ENCODE measurements around the gene TRAPPC2L.

TRAPPC2L gene

DNA sequence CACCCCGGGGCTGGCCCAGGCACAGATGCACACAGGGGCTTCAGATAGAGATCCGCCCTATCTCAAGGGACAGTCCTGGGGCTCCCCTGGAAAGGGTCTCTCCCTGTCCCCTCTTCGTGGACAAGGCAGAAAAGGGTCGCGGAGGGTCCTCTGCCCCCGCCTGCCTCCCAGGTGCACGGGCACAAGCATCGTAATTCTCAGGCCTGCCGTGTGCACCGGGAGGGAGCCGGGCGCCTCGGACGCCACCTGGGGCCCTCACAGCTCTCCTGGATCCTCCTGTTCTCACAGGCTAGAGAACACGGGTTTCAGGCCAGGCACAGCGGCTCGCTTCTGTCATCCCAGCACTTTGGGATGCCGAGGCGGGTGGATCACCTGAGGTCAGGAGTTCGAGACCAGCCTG, 21.4 kb downstream of the TRAPPC2L start:
- H3K9me3 Mint-ChIP-seq: peaks cover 7% of the 10 kb centered on the region
- peaks cover 91% of the 10 kb centered on the region for H3K36me3 Mint-ChIP-seq (ENCODE audit: low read depth)
- intact Hi-C loops (cut with micrococcal nuclease): no loop called here
- H3K4me1 Mint-ChIP-seq (ENCODE audit: low read depth): peaks cover 15% of the 10 kb centered on the region
- no peak overlapping the region for H3K27ac Mint-ChIP-seq
- H3K27me3 Mint-ChIP-seq: peaks cover 4% of the 10 kb centered on the region
- H3K4me3 Mint-ChIP-seq: no peak overlapping the region

DNA sequence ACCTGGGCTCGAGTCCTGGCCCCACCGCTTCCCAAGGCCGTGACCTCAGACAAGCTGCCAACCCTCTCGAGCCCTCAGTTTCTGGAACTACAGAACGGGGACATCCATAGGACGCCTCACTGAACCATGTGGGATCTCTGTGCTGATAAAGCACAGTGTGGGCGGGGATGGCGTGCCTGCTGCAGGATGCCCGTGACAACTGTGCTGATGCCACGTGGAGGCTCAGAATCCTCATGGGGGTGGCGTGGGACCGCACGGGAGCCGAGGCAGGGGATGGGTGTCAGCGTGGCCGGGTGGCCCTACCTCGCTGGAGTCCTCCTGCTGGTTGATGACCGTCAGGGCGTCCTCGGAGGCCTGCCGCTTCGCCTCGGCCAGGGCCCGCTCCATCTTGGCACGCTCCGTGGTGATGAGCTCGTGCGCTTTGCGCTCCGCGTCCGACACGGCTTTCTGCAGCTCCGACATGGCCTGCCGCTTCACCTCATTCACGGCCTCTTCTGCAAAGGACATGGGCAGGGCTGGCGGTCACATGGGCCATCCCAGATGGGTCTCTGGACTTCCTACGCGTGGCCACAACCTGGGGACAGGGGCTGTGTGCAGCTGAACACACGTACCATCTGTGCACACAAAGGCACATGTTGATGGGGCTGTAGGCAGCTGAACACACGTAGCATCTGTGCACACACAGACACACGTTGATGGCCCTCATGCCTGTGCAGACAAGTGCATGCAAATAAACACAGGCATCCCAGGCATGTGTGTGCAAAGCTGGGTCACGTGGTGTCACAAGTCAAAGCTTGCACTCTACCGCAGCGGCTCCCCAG, 22.2 kb downstream of the TRAPPC2L start:
- peaks cover 16% of the 10 kb centered on the region for H3K4me1 Mint-ChIP-seq (ENCODE audit: low read depth)
- H3K27ac Mint-ChIP-seq: no peak overlapping the region
- H3K9me3 Mint-ChIP-seq: peaks cover 7% of the 10 kb centered on the region
- H3K4me3 Mint-ChIP-seq: no peak overlapping the region
- intact Hi-C loops (cut with micrococcal nuclease): no loop called here
- no peaks in the 10 kb centered on the region for H3K27me3 Mint-ChIP-seq
- peaks cover 99% of the 10 kb centered on the region for H3K36me3 Mint-ChIP-seq (ENCODE audit: low read depth)

DNA sequence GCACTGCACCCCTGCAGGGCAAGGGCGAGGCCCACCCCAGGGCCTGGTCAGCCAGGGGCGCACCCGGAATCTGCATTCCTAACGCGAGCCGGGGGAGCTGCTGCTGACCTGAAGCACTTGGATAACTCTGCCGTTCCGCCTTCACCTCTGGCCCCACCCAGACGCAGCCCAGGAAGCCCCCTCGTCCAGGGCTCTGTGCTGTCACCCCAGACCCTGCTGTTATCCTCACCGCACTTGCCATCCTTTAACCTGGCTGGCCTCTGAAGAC, 22.8 kb downstream of the TRAPPC2L start:
- Mint-ChIP-seq H3K4me1 (ENCODE audit: low read depth) (peaks cover 16% of the 10 kb centered on the region), H3K9me3 (peaks cover 7% of the 10 kb centered on the region), H3K4me3 (no peak overlapping the region), H3K27ac (no peak overlapping the region), H3K36me3 (ENCODE audit: low read depth) (peaks cover 100% of the 10 kb centered on the region), H3K27me3 (no peaks in the 10 kb centered on the region)
- intact Hi-C loops (cut with micrococcal nuclease): no loop called here

DNA sequence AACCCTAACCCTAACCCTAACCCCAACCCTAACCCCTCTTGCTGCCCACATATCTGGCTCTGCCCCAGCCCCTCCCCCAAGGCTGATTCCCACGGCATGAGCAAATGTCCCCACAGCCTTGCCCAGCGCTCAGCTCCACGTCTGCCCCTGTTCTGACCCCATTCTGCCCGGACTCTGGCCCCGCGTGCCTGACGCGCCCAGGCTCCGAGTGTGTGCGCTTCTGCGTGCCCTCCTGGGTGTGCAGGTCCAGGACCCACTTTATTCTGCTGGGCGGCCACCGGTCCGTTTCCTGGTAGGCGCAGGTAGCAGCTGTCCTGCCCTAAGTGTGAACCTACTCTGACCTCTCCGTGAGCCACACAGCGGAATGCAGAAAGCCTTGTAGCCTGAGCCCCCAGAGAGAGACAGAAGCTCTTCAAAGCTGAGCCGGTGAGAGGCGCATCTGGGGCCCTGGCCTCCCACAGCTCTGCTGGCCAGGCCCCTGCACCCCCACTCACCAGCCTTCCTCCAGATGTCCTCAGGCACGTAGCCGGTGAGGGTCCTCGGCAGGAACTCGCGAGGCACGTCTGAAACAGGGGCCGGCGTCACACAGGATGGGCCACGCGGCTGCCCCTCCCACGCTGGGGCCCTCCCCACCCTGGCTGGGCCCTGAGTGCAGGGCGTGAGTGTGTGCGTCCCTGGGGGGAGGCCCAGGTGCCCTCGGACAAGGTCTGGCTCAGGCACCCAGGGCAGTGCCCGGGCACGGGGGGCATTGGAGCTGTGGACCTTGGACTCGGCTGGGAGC, 23.5 kb downstream of the TRAPPC2L start:
- intact Hi-C loops (cut with micrococcal nuclease): no loop called here
- H3K27me3 Mint-ChIP-seq: no peaks in the 10 kb centered on the region
- no peak overlapping the region for H3K27ac Mint-ChIP-seq
- peaks cover 7% of the 10 kb centered on the region for H3K9me3 Mint-ChIP-seq
- peaks cover 100% of the 10 kb centered on the region for H3K36me3 Mint-ChIP-seq (ENCODE audit: low read depth)
- peaks cover 16% of the 10 kb centered on the region for H3K4me1 Mint-ChIP-seq (ENCODE audit: low read depth)
- no peak overlapping the region for H3K4me3 Mint-ChIP-seq

DNA sequence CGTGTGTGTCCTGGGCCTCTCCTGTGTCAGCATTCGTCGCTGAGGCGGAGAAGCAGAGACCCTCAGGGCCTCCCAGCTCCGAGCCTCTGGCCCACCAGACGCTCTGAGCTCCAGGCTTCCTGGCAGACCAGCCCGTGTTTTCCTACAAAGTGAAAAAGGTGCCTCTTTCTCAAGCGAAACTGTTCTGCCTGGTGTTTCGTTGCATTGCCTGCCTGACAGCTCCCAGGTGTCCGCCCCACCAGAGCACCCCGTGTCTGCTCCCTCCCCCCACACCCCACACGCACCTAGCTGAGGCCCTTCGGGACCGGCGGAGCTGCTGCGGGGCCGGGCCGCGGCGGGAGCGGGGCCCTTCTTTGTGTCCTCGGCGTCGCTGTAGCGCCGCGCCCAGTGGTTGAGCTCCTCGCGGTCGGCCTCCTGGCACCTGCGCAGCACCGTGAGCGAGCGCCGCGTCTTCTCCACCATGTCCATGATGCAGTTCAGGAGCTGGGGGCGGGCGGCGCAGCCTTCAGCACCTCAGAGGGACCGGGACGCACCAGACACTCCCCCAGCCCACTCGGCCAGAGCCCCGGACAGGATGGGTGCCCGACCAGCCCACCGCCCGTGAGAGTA, 24.2 kb downstream of the TRAPPC2L start:
- Mint-ChIP-seq H3K4me3 (no peak overlapping the region), H3K27me3 (no peaks in the 10 kb centered on the region), H3K27ac (no peak overlapping the region), H3K9me3 (peaks cover 7% of the 10 kb centered on the region), H3K36me3 (ENCODE audit: low read depth) (peaks cover 100% of the 10 kb centered on the region), H3K4me1 (ENCODE audit: low read depth) (peaks cover 16% of the 10 kb centered on the region)
- intact Hi-C loops (cut with micrococcal nuclease): no loop called here

DNA sequence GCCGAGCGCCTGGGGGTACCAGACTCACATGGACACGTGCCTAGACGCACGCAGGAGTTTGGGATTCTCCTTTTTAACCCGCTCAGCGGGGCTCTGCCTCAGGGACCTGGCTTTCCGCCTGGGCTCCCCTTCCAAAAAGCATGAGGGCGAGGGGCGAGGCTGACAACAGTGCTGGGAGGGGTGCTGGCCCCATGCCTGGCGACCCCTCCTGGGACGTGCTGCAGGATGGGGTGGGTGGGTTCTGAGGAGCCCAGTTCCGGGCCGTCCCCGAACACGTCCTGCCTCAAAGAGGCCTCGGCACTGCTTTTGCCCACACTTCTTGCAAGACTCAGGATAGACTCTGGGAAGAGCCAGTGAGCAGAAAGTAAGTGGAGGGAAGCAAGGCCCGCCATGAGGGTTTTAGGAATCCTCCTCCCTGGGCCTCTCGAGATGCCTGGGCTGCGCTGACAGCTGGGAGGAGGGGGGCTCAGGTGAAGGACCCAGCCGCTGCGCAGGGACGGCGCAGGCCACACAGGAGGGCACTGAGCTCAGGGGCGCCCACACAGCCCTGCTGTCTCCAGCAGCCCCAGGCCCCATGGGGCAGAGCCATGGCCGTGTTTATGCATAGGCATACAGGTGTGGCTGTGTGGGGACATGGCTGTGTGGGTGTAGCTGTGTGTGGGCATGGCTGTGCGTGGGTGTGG, 24.9 kb downstream of the TRAPPC2L start:
- Mint-ChIP-seq H3K9me3 (peaks cover 7% of the 10 kb centered on the region), H3K4me3 (no peak overlapping the region), H3K27me3 (no peaks in the 10 kb centered on the region), H3K27ac (peak overlapping the region; percentile 62), H3K36me3 (ENCODE audit: low read depth) (peaks cover 100% of the 10 kb centered on the region), H3K4me1 (ENCODE audit: low read depth) (peaks cover 16% of the 10 kb centered on the region)
- intact Hi-C loops (cut with micrococcal nuclease): no loop called here

DNA sequence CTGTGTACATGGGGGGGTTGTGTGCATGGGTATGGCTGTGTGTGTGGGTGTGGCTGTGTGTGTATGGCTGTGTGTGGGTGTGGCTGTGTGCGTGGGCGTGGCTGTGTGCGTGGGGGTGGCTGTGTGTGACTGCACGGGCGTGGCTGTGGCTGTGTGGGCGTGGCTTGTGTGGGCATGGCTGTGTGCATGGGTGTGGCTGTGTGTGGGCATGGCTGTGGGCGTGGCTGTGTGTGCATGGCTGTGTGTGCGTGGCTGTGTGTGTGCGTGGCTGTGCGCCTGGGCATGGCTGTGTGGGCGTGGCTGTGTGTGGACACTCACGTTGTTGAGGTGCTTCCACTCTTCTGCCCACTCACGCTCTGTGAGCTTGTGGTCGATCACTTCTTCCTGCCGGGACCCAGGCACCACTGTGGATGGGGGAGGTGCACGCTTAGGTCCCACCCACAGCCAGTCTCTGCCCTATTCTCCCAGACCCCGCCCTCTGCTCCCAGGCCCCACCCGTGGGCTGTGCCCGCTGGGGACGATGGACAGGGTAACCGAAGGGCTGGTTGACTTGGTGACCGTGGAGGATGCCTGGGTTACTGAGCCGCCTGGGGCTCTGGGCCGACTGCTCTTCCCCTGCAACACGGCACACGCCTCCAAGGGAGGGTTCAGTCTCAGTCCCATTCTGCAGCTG, 25.6 kb downstream of the TRAPPC2L start:
- Mint-ChIP-seq H3K4me3 (no peak overlapping the region), H3K36me3 (ENCODE audit: low read depth) (peaks cover 100% of the 10 kb centered on the region), H3K4me1 (ENCODE audit: low read depth) (peaks cover 16% of the 10 kb centered on the region), H3K27ac (peak overlapping the region; percentile 62), H3K27me3 (no peaks in the 10 kb centered on the region), H3K9me3 (peaks cover 7% of the 10 kb centered on the region)
- intact Hi-C loops (cut with micrococcal nuclease): no loop called here

DNA sequence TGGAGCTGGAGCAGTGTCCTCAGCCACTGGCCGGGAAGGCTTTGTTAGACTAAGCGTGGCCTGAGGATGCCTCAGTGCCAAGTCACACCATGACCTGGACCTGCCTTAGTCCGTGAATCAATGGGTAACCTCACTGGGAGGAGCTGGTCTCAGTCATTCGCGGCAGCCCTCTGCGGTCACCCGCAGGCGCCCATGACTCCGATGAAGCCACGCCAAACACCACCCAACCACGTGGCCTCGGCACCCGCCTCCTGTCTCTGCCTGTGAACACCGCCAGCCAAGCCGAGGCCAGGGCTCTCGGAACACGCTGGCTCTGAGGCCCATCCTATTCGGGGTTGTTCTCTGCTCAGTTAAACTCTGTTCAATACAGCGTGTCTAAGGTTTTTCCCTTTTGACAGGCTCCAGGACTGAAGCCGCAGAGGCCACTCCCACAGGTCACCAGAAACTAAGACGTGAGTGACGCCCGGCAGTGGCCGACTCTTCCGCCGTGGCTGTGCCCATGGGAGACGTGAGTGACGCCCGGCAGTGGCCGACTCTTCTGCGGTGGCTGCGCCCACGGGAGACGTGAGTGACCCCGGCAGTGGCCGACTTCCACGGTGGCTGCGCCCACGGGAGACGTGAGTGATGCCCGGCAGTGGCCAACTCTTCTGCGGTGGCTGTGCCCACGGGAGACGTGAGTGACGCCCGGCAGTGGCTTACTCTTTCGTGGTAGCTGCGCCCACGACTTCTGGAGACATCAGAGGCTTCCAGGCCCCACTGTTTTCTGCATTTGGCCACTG, 26.4 kb downstream of the TRAPPC2L start:
- peaks cover 97% of the 10 kb centered on the region for H3K36me3 Mint-ChIP-seq (ENCODE audit: low read depth)
- intact Hi-C loops (cut with micrococcal nuclease): no loop called here
- H3K27ac Mint-ChIP-seq: peak overlapping the region; percentile 62
- peaks cover 16% of the 10 kb centered on the region for H3K4me1 Mint-ChIP-seq (ENCODE audit: low read depth)
- H3K4me3 Mint-ChIP-seq: no peak overlapping the region
- no peaks in the 10 kb centered on the region for H3K27me3 Mint-ChIP-seq
- peaks cover 7% of the 10 kb centered on the region for H3K9me3 Mint-ChIP-seq

DNA sequence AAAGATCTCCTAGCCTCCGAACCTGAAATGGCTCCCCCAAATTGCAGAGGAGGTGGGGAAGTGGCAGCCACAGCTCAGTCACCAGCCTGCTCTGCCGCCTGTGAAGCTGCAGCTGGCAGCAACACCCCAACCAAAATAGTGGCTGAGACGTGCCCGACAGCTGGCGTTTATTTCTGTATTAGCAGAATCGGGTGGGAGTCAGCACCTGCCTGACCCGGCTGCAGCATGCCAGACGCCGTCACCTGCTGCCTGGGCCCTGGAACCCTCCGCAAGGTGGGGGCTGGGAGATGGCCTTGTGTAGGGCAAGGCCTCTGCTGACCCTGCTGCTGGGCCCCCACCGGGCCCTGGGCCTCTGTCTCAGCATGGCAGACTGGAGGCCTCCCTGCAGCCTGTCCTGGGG, 27.0 kb downstream of the TRAPPC2L start:
- H3K9me3 Mint-ChIP-seq: peaks cover 7% of the 10 kb centered on the region
- intact Hi-C loops (cut with micrococcal nuclease): no loop called here
- no peaks in the 10 kb centered on the region for H3K27me3 Mint-ChIP-seq
- peaks cover 95% of the 10 kb centered on the region for H3K36me3 Mint-ChIP-seq (ENCODE audit: low read depth)
- H3K4me3 Mint-ChIP-seq: no peak overlapping the region
- peaks cover 16% of the 10 kb centered on the region for H3K4me1 Mint-ChIP-seq (ENCODE audit: low read depth)
- H3K27ac Mint-ChIP-seq: no peak overlapping the region

DNA sequence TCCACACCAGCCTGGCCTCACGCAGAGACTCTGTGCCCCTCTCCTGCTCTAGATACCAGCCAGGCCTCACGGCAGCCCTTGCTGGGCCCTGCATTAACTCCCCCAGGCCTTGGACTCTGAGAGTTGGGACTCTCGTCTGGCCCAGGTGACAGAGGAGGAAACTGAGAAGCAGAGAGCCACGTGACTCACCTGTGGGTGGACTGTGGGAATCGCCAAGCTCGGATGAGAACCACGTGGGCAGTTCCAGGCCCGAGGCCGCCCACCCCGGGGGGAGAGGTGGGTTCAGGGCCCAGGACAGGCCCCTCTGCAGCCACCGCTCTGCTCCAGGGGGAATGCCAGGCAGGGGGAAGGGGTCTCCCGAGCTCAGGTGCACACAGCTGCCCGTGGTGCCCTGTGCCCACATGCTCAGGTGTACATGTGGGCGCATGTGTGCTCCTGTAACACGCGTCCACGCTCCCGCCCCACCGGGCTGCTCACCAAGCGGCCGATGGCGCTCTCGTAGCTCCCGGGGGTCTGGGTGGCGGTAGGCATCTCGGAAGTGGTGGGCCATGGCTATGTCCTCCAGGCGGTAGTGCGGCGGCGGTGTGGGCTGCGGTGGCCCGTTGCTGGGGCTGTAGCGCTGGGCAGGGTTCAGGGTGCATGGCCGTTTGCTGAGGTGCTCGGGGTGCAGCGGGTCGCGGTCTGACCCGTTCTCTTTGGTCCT, 27.8 kb downstream of the TRAPPC2L start:
- Mint-ChIP-seq H3K4me3 (no peak overlapping the region), H3K4me1 (ENCODE audit: low read depth) (peaks cover 16% of the 10 kb centered on the region), H3K27me3 (no peaks in the 10 kb centered on the region), H3K9me3 (peaks cover 11% of the 10 kb centered on the region), H3K36me3 (ENCODE audit: low read depth) (peaks cover 94% of the 10 kb centered on the region), H3K27ac (no peak overlapping the region)
- intact Hi-C loops (cut with micrococcal nuclease): no loop called here

DNA sequence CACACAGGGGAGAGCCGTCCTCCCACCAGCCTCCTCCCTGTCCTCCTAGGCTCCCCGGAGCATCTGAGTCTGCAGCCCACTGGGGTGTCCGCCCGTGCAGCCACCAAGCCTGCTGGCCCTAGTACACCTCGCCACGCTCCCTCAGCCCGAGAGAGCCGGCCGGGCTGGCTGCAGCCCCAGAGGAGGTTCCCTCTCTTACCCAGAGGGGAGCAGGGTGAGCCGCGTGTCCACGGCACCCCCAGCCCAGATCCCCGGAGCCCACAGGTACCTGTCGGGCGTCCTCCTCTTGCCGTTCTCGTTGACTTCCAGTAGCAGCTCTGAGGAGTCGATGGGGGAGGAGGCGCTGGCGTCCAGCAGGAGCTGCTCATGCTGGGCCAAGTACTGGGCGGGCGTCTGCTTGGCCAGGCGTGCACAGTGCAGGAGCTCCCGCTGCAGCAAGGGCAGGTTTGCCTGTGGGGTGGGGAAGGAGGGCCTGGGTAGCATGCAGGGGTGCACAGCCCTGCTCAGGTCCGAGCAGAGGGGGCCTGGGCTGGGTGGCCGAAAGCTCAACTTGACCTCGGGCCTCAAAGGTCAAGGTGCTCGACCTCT, 28.9 kb downstream of the TRAPPC2L start:
- peaks cover 22% of the 10 kb centered on the region for H3K9me3 Mint-ChIP-seq
- H3K4me1 Mint-ChIP-seq (ENCODE audit: low read depth): peaks cover 16% of the 10 kb centered on the region
- intact Hi-C loops (cut with micrococcal nuclease): no loop called here
- H3K27ac Mint-ChIP-seq: no peak overlapping the region
- no peaks in the 10 kb centered on the region for H3K27me3 Mint-ChIP-seq
- peaks cover 94% of the 10 kb centered on the region for H3K36me3 Mint-ChIP-seq (ENCODE audit: low read depth)
- H3K4me3 Mint-ChIP-seq: no peak overlapping the region

DNA sequence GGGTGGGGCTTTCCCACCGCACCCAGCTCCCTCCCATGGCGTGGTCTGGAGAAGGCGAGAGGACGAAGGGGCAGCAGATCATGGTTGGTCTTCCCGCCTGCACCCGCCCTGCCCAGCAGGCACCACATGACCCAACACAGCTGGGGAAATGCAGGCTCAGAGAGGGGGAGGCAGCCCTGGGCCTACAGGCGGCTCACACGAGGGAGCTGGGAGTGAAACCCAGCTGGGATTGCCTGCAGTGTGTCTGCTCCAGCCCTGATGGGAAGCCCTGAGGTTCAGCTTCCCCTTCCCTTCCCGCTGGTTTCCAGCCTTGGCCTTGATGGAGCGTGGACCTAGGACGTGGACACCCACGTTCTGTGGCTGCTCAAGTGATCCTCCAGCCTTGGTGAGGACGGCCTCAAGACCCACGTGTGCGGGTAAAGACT, 29.5 kb downstream of the TRAPPC2L start:
- Mint-ChIP-seq H3K36me3 (ENCODE audit: low read depth) (peaks cover 94% of the 10 kb centered on the region), H3K4me1 (ENCODE audit: low read depth) (peaks cover 16% of the 10 kb centered on the region), H3K9me3 (peaks cover 28% of the 10 kb centered on the region), H3K27ac (no peak overlapping the region), H3K27me3 (no peaks in the 10 kb centered on the region), H3K4me3 (no peak overlapping the region)
- intact Hi-C loops (cut with micrococcal nuclease): no loop called here
